Body of pancreas (tissue), 4 donors: Measurements from ENCODE around the gene TECR.

Experiments
- POLR2A ChIP-seq, 3 donors: fragments of 450-650 bp; IDR thresholded peaks; one replicate each; pipeline ENCODE4 v1.6.1; 2016; ENCODE audit warnings: antibody characterized with exemption in 3 of 3, mild to moderate bottlenecking in 2 of 3
- TF ChIP-seq, protein P1 (sequence below), 7 experiments: fragments of 450-650 bp in 4 of 7; fragments of 200-600 bp in 3 of 7; sonication (generic) in 3 of 7; IDR thresholded peaks; one replicate each; pipeline ENCODE4 v1.5.1; 2016 to 2019; ENCODE audit warnings: antibody characterized with exemption in 7 of 7

DNA sequence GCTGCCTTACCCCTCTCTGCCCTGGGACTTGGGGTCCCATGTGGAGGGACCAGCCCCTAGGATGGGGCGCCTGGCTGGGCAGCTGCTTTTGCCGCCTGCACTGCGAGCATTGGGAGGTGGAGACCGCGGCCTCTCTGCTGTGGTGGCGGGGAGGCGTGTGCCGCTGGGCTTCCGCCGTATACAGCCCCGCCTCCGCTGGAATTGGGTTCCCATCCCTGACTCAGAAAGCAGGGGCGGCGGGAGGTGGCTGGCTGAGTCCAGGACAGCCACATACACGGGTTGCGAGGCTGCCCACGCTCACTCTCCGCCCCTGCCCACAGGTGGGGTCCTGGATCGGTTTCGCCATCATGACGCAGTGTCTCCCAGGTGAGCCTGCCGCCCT, 35.9 kb downstream of the TECR start:
- no peak for TF ChIP-seq POLR2A (IDR thresholded peaks at IDR 0.05)
- TF ChIP-seq, protein P1, sequence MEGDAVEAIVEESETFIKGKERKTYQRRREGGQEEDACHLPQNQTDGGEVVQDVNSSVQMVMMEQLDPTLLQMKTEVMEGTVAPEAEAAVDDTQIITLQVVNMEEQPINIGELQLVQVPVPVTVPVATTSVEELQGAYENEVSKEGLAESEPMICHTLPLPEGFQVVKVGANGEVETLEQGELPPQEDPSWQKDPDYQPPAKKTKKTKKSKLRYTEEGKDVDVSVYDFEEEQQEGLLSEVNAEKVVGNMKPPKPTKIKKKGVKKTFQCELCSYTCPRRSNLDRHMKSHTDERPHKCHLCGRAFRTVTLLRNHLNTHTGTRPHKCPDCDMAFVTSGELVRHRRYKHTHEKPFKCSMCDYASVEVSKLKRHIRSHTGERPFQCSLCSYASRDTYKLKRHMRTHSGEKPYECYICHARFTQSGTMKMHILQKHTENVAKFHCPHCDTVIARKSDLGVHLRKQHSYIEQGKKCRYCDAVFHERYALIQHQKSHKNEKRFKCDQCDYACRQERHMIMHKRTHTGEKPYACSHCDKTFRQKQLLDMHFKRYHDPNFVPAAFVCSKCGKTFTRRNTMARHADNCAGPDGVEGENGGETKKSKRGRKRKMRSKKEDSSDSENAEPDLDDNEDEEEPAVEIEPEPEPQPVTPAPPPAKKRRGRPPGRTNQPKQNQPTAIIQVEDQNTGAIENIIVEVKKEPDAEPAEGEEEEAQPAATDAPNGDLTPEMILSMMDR (IDR thresholded peaks at IDR 0.05) = no peak
